ENCODE measurements around the gene KCNQ2.

KCNQ2 gene

GRCh38 chr20:63366390-63367365, 105.8 kb downstream of the KCNQ2 start:
- no peak overlapping the region for H3K4me3 ChIP-seq (replicated peaks; ENCODE audit: insufficient read depth, low read length)
- TF ChIP-seq REST (IDR thresholded peaks at IDR 0.05; ENCODE audit: insufficient replicate concordance, low read depth) (no peak), POLR2AphosphoS5 (IDR thresholded peaks at IDR 0.05; ENCODE audit: low read depth) (no peak), CTCF (IDR thresholded peaks at IDR 0.05; ENCODE audit: insufficient read depth, low read length) (no peak), SPI1 (IDR thresholded peaks at IDR 0.05; ENCODE audit: borderline replicate concordance, low read depth) (no peak), GABPA (IDR thresholded peaks at IDR 0.05; ENCODE audit: low read depth) (no peak)
- H3K27me3 ChIP-seq (ENCODE audit: insufficient read depth, poor library complexity, severe bottlenecking) = peaks cover 8% of the 10 kb centered on the region
- DNase-seq (ENCODE audit: low read depth in 1 of 2, low spot score in 1 of 2) = no peak
- H3K27ac ChIP-seq (replicated peaks) = no peak overlapping the region

GRCh38 chr20:63365601-63366389, 106.7 kb downstream of the KCNQ2 start:
- peaks cover 12% of the 10 kb centered on the region for H3K27me3 ChIP-seq (ENCODE audit: insufficient read depth, poor library complexity, severe bottlenecking)
- no peak for DNase-seq (ENCODE audit: low read depth in 1 of 2, low spot score in 1 of 2)
- H3K4me3 ChIP-seq (replicated peaks; ENCODE audit: insufficient read depth, low read length) = no peak overlapping the region
- no peak overlapping the region for H3K27ac ChIP-seq (replicated peaks)
- TF ChIP-seq POLR2AphosphoS5 (IDR thresholded peaks at IDR 0.05; ENCODE audit: low read depth) = no peak
- no peak for TF ChIP-seq REST (IDR thresholded peaks at IDR 0.05; ENCODE audit: insufficient replicate concordance, low read depth)
- TF ChIP-seq GABPA (IDR thresholded peaks at IDR 0.05; ENCODE audit: low read depth) = no peak
- TF ChIP-seq SPI1 (IDR thresholded peaks at IDR 0.05; ENCODE audit: borderline replicate concordance, low read depth) = no peak
- no peak for TF ChIP-seq CTCF (IDR thresholded peaks at IDR 0.05; ENCODE audit: insufficient read depth, low read length)

DNA sequence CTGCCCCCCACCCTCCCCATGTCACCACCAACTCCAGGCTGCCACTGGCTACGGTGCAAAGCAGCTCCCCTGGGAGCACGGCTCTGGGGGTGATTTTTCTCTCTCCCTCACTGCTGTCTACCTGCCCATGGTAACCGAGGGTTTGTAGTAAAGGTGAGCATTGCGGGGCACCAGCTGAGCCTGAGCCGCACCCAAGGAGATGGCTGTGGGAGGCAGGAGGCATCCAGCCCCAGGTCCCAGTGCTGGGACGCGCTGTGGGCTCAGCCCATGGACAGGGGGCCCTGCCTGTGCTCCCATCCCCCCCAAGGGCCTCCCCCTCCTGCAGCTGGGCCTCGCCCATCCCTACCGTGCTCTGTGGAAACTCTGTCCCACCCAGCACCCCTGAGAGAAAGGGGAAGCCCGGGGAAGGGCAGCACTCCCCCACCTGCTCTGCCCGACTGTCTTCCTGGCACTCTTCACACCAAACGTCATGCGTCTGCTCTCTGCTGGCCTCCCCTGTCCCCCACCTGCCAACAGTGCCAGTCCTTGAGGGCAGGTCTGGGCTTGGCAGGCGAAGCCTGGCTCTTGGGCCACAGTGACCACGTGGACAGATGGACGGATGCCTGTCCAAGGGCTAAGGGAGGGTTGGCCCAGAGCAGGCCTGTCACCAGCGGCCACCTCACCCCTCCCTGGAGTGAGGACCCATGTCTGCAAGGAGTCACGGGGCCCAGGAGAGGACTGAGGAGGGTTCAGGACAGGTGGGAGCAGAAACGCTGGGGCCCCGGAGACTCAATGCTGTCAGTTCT, 107.5 kb downstream of the KCNQ2 start:
- no peak for DNase-seq (ENCODE audit: low read depth in 1 of 2, low spot score in 1 of 2)
- TF ChIP-seq POLR2AphosphoS5 (IDR thresholded peaks at IDR 0.05; ENCODE audit: low read depth) = no peak
- TF ChIP-seq CTCF (IDR thresholded peaks at IDR 0.05; ENCODE audit: insufficient read depth, low read length) = no peak
- no peak for TF ChIP-seq GABPA (IDR thresholded peaks at IDR 0.05; ENCODE audit: low read depth)
- no peak for TF ChIP-seq SPI1 (IDR thresholded peaks at IDR 0.05; ENCODE audit: borderline replicate concordance, low read depth)
- TF ChIP-seq REST (IDR thresholded peaks at IDR 0.05; ENCODE audit: insufficient replicate concordance, low read depth) = no peak
- Histone ChIP-seq H3K4me3 (replicated peaks; ENCODE audit: insufficient read depth, low read length) (no peak overlapping the region), H3K27ac (replicated peaks) (no peak overlapping the region), H3K27me3 (ENCODE audit: insufficient read depth, poor library complexity, severe bottlenecking) (peaks cover 19% of the 10 kb centered on the region)

Data from HL-60 (cell line).